HepG2 (cell line): ENCODE measurements around the gene CDH11. TPM values are rescaled to one million over a fixed set of nuclear protein-coding genes. Genes with fewer than 3 reads are reported as not detected.

Experiments
- ATAC-seq: fragments of 200-7000 bp; cut with Tn5 transposase; 3 replicates; pipeline ENCODE4 v1.9.1; 2020; ENCODE audit warnings: mild to moderate bottlenecking, moderate library complexity
- BruUV-seq: library from RNA; stranded (reverse); fragments of 400-500 nt; replicated peaks from 2 replicates; lab custom pipeline; 2021; lab: Mats Ljungman, UMichigan
- CTCF ChIA-PET: fragments of 300-600 bp; formaldehyde crosslinking; extraction: SDS; loops from one replicate; lab custom pipeline; 2021; ENCODE audit warnings: low total read pairs, inconsistent platforms, low intra/inter-chr PET ratio; lab: Yijun Ruan, JAX
- POLR2A ChIA-PET: fragments of 350-600 bp; sonication (Branson Sonifier 250); formaldehyde crosslinking; loops from one replicate; lab custom pipeline; 2020; ENCODE audit warnings: antibody characterized with exemption, inconsistent platforms; lab: Yijun Ruan, JAX
- DNase-seq: peaks from one replicate; pipeline ENCODE4 v3.0.0-alpha.2; 2015; ENCODE audit warnings: low spot score
- FAIRE-seq: peaks from 3 replicates; lab custom pipeline; 2011; peaks lifted over from hg19 to GRCh38; lab: Jason Lieb, UNC
- H2AFZ ChIP-seq: one replicate; pipeline ENCODE4 v1.6.1; 2011; ENCODE audit warnings: low read length, inconsistent platforms
- H3K27ac ChIP-seq: fragments of 300-600 bp; 3 replicates; pipeline ENCODE4 v1.8.0; 2011; ENCODE audit warnings: mixed run types, mild to moderate bottlenecking, mixed read lengths, low read length, inconsistent platforms; ENCODE audit not compliant: insufficient read depth; ENCODE audit errors: extremely low read length
- H3K27me3 ChIP-seq, 2 experiments: fragments of 200-600 bp in 1 of 2; 2 replicates in 1 of 2; 3 replicates in 1 of 2; pipeline versions ENCODE4 v1.6.0 to v1.8.0; 2011; ENCODE audit warnings: low read length in 2 of 2, mild to moderate bottlenecking in 2 of 2, moderate library complexity in 2 of 2, inconsistent platforms in 1 of 2; ENCODE audit not compliant: insufficient read depth in 2 of 2, control insufficient read depth in 1 of 2
- H3K36me3 ChIP-seq, 2 experiments: fragments of 200-600 bp in 1 of 2; replicated peaks in 1 of 2; 2 replicates in 1 of 2; 3 replicates in 1 of 2; pipeline versions ENCODE4 v1.5.1 to v1.8.0; 2011; ENCODE audit warnings: low read length in 2 of 2, inconsistent platforms in 1 of 2; ENCODE audit not compliant: insufficient read depth in 2 of 2, control insufficient read depth in 1 of 2
- H3K4me1 ChIP-seq: 2 replicates; pipeline ENCODE4 v1.5.1; 2012; ENCODE audit warnings: low read length, inconsistent platforms; ENCODE audit not compliant: insufficient read depth
- H3K4me2 ChIP-seq: 2 replicates; pipeline ENCODE4 v1.6.0; 2011; ENCODE audit warnings: low read depth, low read length, inconsistent platforms
- H3K4me3 ChIP-seq, 3 experiments: fragments of 200-600 bp in 1 of 3; sonication (generic), shearing (Covaris generic) in 1 of 3; replicated peaks in 1 of 3; 2 replicates each; pipeline ENCODE4 v1.5.1; 2011 to 2016; ENCODE audit warnings: low read length in 3 of 3, inconsistent platforms in 2 of 3, low read depth in 2 of 3, mild to moderate bottlenecking in 2 of 3, control low read depth in 1 of 3, mixed read lengths in 1 of 3; ENCODE audit not compliant: insufficient read depth in 1 of 3
- H3K79me2 ChIP-seq: one replicate; pipeline ENCODE4 v1.6.1; 2011; ENCODE audit warnings: low read length, inconsistent platforms; ENCODE audit not compliant: insufficient read depth
- H3K9ac ChIP-seq: 2 replicates; pipeline ENCODE4 v1.6.0; 2011; ENCODE audit warnings: mild to moderate bottlenecking, low read depth, low read length, inconsistent platforms; ENCODE audit not compliant: insufficient read depth
- H3K9me3 ChIP-seq: 2 replicates; pipeline ENCODE4 v1.5.1; 2012; ENCODE audit warnings: mild to moderate bottlenecking, low read length
- H4K20me1 ChIP-seq: 2 replicates; pipeline ENCODE4 v1.6.0; 2011; ENCODE audit warnings: inconsistent platforms, mild to moderate bottlenecking, low read length, moderate library complexity; ENCODE audit not compliant: insufficient read depth
- IKZF1 ChIP-seq: fragments of 450-650 bp; IDR thresholded peaks from 2 replicates; pipeline ENCODE4 v1.7.1; 2016
- KAT8 ChIP-seq: IDR thresholded peaks from 2 replicates; pipeline ENCODE4 v1.6.1; 2016; ENCODE audit warnings: missing genetic modification reagents, missing compliant biosample characterization
- ZBTB38 ChIP-seq: sonication (generic); formaldehyde crosslinking; IDR thresholded peaks from 2 replicates; pipeline ENCODE4 v1.5.1; 2020; ENCODE audit warnings: mild to moderate bottlenecking, missing genetic modification reagents
- WGBS: methylation state at CpG from one replicate; pipeline ENCODE4 v1.1.6; 2017; ENCODE audit warnings: low lambda C conversion rate; 5-methylcytosine and 5-hydroxymethylcytosine counted together
- in situ Hi-C: cut with HindIII; loops from 2 replicates; pipeline ENCODE4 v1.10.0; 2017; ENCODE audit warnings: low pct_unique_long_range_greater_than_20kb; ENCODE audit not compliant: extremely low pct_ligation_motif_present
- intact Hi-C: fragments of 100-400 bp; cut with micrococcal nuclease; formaldehyde crosslinking; loops from one replicate; pipeline ENCODE4 v1.10.0; 2022; ENCODE audit not compliant: unreplicated experiment
- polyA plus RNA-seq, 8 experiments: library from polyadenylated mRNA; depleted of rRNA in 3 of 8; stranded (reverse) in 7 of 8; unstranded in 1 of 8; fragments of >200 nt; fragmentation: Illumina TruSeq in 4 of 8; extraction: Trizol in 4 of 8; gene quantifications; 2 replicates each; pipeline versions ENCODE4 v1.2.1 to v1.2.3, GENCODE V29; 2011 to 2016; ENCODE audit warnings: low read depth in 4 of 8, missing spikeins in 1 of 8, mixed read lengths in 1 of 8; ENCODE audit not compliant: insufficient read depth in 1 of 8
- total RNA-seq, 5 experiments: library from RNA; depleted of rRNA; stranded (reverse); fragments of >200 nt; fragmentation: Illumina TruSeq; extraction: Trizol; gene quantifications; 2 replicates each; pipeline ENCODE4 v1.2.3, GENCODE V29; 2016; ENCODE audit warnings: low read depth in 1 of 5
- TF ChIP-seq, protein P1 (sequence below): sonication (generic); formaldehyde crosslinking; IDR thresholded peaks from 2 replicates; pipeline ENCODE4 v1.4.0; 2020; ENCODE audit warnings: mild to moderate bottlenecking, missing genetic modification reagents
- TF ChIP-seq, protein P2 (sequence below): IDR thresholded peaks from 2 replicates; pipeline ENCODE4 v1.6.1; 2018; ENCODE audit warnings: missing genetic modification reagents, mild to moderate bottlenecking, missing compliant biosample characterization
- TF ChIP-seq, protein P3 (sequence below): IDR thresholded peaks from 2 replicates; pipeline ENCODE4 v1.6.1; 2016; ENCODE audit warnings: missing genetic modification reagents, missing compliant biosample characterization
- TF ChIP-seq, protein P4 (sequence below): IDR thresholded peaks from 2 replicates; pipeline ENCODE4 v1.6.1; 2016; ENCODE audit warnings: control low read depth

CDH11 gene
- total and polyA plus RNA-seq, 2 of the 13 experiments (the other 11 are each of a cell fraction or from before 2014, with no cell fraction given): not detected

DNA sequence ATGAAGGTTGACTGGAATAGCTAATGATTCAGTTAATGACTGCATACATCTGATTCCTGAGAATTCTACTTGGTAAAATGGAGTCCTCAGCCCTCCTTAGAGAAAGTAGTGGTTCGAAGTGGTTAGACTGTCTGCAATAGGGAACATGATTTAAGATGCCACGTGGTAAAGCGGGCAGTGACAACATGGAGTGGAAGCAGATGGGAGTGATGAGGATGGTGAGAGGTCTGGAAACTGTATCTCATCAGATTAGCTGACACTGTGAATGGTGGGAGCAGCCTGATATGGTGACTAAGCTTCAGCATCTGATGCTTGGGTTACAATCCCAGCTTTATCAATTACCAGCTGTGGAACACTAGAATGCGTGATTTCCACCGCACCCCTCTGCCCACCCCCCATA is 8.4 kb downstream of the CDH11 start (continued):
- TF ChIP-seq, protein P1, sequence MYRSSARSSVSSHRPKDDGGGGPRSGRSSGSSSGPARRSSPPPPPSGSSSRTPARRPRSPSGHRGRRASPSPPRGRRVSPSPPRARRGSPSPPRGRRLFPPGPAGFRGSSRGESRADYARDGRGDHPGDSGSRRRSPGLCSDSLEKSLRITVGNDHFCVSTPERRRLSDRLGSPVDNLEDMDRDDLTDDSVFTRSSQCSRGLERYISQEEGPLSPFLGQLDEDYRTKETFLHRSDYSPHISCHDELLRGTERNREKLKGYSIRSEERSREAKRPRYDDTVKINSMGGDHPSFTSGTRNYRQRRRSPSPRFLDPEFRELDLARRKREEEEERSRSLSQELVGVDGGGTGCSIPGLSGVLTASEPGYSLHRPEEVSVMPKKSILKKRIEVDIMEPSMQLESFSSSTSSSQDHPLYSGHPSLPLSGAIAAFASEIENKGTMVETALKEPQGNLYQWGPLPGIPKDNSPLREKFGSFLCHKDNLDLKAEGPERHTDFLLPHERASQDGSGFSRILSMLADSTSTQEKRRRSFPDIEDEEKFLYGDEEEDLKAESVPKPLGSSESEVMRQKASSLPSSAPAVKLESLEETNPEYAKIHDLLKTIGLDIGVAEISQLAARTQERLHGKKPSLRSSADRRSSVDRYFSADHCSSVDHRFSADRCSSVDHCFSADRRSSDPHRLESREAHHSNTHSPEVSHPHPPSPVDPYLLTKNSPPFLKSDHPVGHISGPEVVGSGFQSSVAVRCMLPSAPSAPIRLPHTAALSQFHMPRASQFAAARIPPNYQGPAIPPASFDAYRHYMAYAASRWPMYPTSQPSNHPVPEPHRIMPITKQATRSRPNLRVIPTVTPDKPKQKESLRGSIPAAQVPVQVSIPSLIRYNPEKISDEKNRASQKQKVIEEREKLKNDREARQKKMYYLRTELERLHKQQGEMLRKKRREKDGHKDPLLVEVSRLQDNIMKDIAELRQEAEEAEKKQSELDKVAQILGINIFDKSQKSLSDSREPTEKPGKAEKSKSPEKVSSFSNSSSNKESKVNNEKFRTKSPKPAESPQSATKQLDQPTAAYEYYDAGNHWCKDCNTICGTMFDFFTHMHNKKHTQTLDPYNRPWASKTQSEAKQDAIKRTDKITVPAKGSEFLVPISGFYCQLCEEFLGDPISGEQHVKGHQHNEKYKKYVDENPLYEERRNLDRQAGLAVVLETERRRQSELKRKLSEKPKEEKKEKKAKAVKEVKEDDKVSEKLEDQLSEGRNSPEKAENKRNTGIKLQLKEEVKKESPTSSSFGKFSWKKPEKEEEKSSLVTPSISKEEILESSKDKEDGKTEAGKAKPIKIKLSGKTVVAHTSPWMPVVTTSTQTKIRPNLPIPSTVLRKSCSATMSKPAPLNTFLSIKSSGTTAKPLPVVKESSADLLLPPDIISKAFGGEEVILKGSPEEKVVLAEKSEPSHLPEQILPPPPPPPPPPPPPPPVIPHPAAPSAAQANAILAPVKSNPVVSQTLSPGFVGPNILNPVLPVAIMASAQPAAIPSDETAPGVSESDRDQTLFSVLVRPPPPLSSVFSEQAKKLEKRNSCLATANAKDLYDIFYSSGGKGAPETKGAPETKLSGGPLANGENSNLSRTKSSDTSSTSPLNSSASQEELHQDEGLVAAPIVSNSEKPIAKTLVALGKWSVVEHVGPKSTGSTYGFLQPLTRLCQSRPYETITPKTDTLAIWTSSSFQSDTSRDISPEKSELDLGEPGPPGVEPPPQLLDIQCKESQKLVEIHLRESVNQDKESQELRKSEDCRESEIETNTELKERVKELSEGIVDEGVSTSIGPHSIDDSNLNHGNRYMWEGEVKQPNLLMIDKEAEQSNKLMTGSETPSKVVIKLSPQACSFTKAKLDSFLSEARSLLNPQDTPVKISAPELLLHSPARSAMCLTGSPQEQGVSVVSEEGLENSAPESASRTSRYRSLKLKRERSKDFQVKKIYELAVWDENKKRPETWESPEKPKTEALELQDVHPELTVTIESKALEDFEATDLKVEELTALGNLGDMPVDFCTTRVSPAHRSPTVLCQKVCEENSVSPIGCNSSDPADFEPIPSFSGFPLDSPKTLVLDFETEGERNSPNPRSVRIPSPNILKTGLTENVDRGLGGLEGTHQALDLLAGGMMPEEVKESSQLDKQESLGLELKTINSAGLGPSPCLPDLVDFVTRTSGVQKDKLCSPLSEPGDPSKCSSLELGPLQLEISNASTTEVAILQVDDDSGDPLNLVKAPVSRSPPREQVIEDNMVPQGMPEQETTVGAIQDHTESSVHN: no peak

DNA sequence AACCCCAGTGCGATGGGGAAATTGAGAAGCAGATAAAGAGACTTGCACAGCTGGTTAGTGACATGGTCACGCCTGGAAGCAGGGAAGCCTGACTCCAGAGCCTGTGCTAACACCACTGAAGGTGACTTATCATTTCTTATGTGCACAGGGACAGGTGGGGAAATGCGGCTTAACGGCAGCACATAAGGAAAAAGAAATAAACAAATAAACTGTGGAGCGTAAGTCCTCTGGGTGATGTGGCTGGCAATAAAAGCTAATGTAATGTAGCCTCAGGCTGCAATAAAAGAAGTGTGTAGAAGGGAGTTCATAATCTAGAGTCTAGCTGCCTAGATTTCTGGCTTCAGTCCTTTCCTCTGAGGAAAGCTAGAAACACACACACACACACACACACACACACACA is 10.6 kb downstream of the CDH11 start:
- Histone ChIP-seq H3K4me1 (no peaks in the 10 kb centered on the region), H3K4me3 (no peak overlapping the region), H4K20me1 (no peaks in the 10 kb centered on the region), H3K9ac (no peak overlapping the region), H3K27me3 (peaks cover 1 to 8% of the 10 kb centered on the region in 2 experiments; a peak in 2 of 5 replicates), H3K27ac (no peak overlapping the region), H3K36me3 (no peaks in the 10 kb centered on the region), H2AFZ (no peak overlapping the region), H3K9me3 (no peaks in the 10 kb centered on the region), H3K4me2 (no peak overlapping the region), H3K79me2 (no peaks in the 10 kb centered on the region)
- ChIA-PET CTCF (no interaction called here), POLR2A (no interaction called here)
- intact Hi-C loops: loop anchor here (10.0 kb wide), 1 partner anchor 637 kb away; no protein-coding TSS in a partner anchor
- BruUV-seq: no TSS peak
- in situ Hi-C loops: loop anchor here (25.0 kb wide), 2 partner anchors 1649 to 1749 kb away; no protein-coding TSS in a partner anchor
- WGBS: 33% methylated on average over 5 of the region's 5 CpGs
- FAIRE-seq (no peak), DNase-seq (no peak), ATAC-seq (no peak)
- TF ChIP-seq ZBTB38 (CRISPR knock-in tag) (no peak), IKZF1 (no peak), KAT8 (no peak)
- TF ChIP-seq, protein P2, sequence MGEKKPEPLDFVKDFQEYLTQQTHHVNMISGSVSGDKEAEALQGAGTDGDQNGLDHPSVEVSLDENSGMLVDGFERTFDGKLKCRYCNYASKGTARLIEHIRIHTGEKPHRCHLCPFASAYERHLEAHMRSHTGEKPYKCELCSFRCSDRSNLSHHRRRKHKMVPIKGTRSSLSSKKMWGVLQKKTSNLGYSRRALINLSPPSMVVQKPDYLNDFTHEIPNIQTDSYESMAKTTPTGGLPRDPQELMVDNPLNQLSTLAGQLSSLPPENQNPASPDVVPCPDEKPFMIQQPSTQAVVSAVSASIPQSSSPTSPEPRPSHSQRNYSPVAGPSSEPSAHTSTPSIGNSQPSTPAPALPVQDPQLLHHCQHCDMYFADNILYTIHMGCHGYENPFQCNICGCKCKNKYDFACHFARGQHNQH (CRISPR knock-in tag): no peak
- TF ChIP-seq, protein P3, sequence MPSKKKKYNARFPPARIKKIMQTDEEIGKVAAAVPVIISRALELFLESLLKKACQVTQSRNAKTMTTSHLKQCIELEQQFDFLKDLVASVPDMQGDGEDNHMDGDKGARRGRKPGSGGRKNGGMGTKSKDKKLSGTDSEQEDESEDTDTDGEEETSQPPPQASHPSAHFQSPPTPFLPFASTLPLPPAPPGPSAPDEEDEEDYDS (CRISPR knock-in tag): no peak
- TF ChIP-seq, protein P4, sequence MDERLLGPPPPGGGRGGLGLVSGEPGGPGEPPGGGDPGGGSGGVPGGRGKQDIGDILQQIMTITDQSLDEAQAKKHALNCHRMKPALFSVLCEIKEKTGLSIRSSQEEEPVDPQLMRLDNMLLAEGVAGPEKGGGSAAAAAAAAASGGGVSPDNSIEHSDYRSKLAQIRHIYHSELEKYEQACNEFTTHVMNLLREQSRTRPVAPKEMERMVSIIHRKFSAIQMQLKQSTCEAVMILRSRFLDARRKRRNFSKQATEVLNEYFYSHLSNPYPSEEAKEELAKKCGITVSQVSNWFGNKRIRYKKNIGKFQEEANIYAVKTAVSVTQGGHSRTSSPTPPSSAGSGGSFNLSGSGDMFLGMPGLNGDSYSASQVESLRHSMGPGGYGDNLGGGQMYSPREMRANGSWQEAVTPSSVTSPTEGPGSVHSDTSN: no peak
- TF ChIP-seq, all 625 proteins: peak for 0
